Mesothelial cell of epicardium (in vitro differentiated cells): ENCODE measurements around the gene SPAG6. TPM values are rescaled to one million over a fixed set of nuclear protein-coding genes. Genes with fewer than 3 reads are reported as not detected.

Experiments
- DNase-seq, 2 experiments: peaks; one replicate each; pipeline ENCODE4 v3.0.0; 2021; ENCODE audit warnings: low spot score in 2 of 2; ENCODE audit not compliant: unreplicated experiment in 2 of 2
- H3K27ac Mint-ChIP-seq: 2 replicates; pipeline ENCODE4 v1.8.0; 2021; ENCODE audit warnings: mixed read lengths
- H3K27me3 Mint-ChIP-seq: 2 replicates; pipeline ENCODE4 v1.8.0; 2021; ENCODE audit warnings: low read depth, mixed read lengths
- H3K36me3 Mint-ChIP-seq: 2 replicates; pipeline ENCODE4 v1.8.0; 2021; ENCODE audit warnings: mixed read lengths
- H3K4me1 Mint-ChIP-seq: 2 replicates; pipeline ENCODE4 v1.8.0; 2021; ENCODE audit warnings: mixed read lengths
- H3K4me3 Mint-ChIP-seq: 2 replicates; pipeline ENCODE4 v1.8.0; 2021; ENCODE audit warnings: mild to moderate bottlenecking, moderate library complexity, mixed read lengths
- H3K9me3 Mint-ChIP-seq: 2 replicates; pipeline ENCODE4 v1.8.0; 2021; ENCODE audit warnings: mixed read lengths
- total RNA-seq: library from RNA; stranded (reverse); gene quantifications from 3 replicates; pipeline ENCODE4 v1.2.1, GENCODE V29; 2021
- TF ChIP-seq, protein P1 (sequence below): fragments of 200-600 bp; sonication (generic); IDR thresholded peaks from one replicate; pipeline ENCODE4 v1.5.0; 2021; ENCODE audit warnings: antibody characterized with exemption; ENCODE audit not compliant: unreplicated experiment

Gene SPAG6
- total RNA-seq, 1 donor from 2014 or later = 0.16 TPM

DNA sequence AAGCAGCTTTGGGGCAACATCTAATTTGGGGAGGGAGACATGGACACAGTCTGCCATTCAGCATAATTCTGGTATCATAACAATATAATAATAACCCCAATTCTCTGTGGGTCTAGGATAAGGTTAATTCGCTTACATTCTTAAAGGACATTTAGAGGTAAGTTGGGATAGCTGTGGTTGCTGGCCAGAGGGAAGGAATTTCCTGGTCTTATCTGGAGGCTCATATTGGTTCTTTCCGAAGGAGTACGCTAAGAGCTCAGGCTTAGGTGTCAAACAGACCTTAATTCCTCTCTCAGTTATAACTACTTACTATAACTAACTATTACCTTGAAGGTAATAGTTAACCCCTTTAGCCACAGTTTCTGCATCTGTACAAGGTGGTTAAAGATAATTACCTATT is 68.8 kb downstream of the SPAG6 start:
- no peak for DNase-seq
- peaks cover 4% of the 10 kb centered on the region for H3K9me3 Mint-ChIP-seq
- H3K27ac Mint-ChIP-seq = no peak overlapping the region
- H3K36me3 Mint-ChIP-seq = no peaks in the 10 kb centered on the region
- no peak overlapping the region for H3K4me3 Mint-ChIP-seq
- peaks cover 8% of the 10 kb centered on the region for H3K4me1 Mint-ChIP-seq
- TF ChIP-seq, protein P1, sequence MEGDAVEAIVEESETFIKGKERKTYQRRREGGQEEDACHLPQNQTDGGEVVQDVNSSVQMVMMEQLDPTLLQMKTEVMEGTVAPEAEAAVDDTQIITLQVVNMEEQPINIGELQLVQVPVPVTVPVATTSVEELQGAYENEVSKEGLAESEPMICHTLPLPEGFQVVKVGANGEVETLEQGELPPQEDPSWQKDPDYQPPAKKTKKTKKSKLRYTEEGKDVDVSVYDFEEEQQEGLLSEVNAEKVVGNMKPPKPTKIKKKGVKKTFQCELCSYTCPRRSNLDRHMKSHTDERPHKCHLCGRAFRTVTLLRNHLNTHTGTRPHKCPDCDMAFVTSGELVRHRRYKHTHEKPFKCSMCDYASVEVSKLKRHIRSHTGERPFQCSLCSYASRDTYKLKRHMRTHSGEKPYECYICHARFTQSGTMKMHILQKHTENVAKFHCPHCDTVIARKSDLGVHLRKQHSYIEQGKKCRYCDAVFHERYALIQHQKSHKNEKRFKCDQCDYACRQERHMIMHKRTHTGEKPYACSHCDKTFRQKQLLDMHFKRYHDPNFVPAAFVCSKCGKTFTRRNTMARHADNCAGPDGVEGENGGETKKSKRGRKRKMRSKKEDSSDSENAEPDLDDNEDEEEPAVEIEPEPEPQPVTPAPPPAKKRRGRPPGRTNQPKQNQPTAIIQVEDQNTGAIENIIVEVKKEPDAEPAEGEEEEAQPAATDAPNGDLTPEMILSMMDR = no peak
- H3K27me3 Mint-ChIP-seq = no peaks in the 10 kb centered on the region

DNA sequence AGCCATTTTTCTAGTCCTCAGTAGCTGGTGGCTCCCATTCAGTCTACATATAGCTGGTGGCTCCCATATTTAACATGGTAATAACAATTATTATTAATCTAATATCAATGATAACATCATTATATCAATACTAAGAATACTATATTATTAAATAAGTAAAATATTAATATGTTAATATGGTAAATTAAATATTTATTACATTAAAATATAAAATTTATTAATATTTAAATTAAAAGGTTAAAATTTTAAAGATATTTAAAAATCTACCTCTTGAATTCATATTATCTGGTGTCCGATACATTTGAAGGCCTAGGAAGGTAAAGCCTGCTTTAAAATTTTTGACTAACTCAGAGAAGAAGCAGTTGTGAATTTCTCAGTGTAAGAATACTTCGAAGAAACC is 69.8 kb downstream of the SPAG6 start:
- DNase-seq = no peak
- Mint-ChIP-seq H3K27ac (no peak overlapping the region), H3K4me1 (peaks cover 8% of the 10 kb centered on the region), H3K27me3 (no peaks in the 10 kb centered on the region), H3K9me3 (peaks cover 4% of the 10 kb centered on the region), H3K4me3 (no peak overlapping the region), H3K36me3 (no peaks in the 10 kb centered on the region)
- TF ChIP-seq, protein P1 = no peak

DNA sequence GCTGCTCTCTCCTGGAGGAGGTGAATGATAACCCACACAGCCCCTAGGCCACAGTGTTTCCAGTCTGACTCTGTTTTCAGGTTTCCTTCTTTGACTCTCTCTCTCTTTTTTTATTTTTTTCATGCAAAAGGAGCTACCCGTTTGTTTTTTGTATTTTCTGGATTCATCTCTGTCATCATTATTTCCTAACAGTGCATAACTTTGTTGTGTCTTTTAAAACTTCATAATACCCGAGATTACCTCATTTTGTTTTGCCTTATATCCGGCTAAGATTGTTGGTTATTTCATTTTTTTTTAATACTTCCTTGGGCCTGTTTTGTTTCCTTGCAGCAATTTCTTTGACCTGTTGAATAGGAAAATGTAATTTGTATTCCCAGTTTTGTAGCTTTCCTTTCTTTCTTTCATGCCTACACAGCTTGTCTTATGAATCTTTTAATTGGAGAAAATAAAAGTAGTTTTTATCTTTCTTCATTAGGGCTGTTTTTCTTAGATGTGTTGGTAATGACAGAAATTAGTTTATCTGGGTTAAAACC is 72.5 kb downstream of the SPAG6 start:
- DNase-seq = no peak
- Mint-ChIP-seq H3K4me1 (peaks cover 8% of the 10 kb centered on the region), H3K9me3 (peaks cover 7% of the 10 kb centered on the region), H3K27me3 (no peaks in the 10 kb centered on the region), H3K36me3 (no peaks in the 10 kb centered on the region), H3K4me3 (no peak overlapping the region), H3K27ac (no peak overlapping the region)
- TF ChIP-seq, protein P1 = no peak

DNA sequence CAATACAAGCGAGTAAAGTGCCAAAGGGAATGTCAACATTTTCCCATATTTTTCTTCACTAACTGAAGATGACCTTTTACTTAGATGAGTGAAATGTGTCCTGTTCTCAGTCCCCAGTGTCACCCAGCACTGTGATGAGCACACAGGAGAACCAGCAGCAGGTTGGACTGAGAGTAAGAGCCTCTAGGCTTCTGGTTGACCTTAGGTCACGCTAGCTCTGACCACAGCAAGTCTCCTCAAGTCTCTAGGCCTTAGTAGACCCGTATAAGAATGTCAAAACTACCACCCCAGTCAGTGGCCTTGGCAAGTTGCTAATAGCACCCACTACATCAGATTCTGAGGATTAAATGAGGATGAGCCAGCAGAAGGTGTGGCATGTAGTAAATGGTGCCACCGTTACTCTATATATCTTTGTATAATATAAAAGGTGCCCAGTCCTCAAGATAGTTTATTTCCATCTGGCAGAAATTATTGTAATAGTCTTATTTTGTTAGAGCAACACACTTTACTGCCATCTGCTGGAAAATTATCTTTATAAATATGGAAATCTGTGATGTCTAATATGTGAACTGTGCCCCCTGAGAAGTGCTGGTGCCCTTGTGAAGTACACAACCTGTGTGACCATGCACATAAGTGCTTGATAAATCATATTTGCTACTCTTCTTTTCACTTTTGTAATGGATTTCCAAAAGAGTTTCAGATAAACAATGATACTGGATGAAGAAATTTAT is 75.7 kb downstream of the SPAG6 start:
- Mint-ChIP-seq H3K4me3 (no peak overlapping the region), H3K27ac (no peak overlapping the region), H3K36me3 (no peaks in the 10 kb centered on the region), H3K4me1 (peaks cover 8% of the 10 kb centered on the region), H3K9me3 (peaks cover 14% of the 10 kb centered on the region), H3K27me3 (no peaks in the 10 kb centered on the region)
- TF ChIP-seq, protein P1 = no peak
- no peak for DNase-seq

DNA sequence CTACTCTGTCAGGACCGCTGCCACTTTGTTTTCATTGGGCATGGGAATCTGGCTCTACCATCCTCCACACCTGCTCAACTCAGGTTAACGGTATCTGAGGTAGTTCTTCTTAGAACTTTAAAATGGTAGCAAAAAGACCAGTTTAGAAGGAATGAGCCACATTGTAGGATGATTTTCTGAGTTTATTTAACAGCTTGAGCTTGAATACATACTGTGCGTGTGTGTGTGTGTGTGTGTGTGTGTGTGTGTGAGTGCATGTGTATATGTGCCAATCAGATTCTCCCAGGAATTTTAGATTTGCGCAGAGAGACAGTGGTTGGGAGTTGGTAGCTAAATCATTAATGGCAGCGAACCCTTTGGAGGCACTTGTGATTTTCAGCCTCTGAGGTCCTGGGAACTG is 81.4 kb downstream of the SPAG6 start:
- H3K27me3 Mint-ChIP-seq = no peaks in the 10 kb centered on the region
- no peaks in the 10 kb centered on the region for H3K36me3 Mint-ChIP-seq
- H3K4me3 Mint-ChIP-seq = no peak overlapping the region
- H3K4me1 Mint-ChIP-seq = peaks cover 38% of the 10 kb centered on the region
- no peak for DNase-seq
- TF ChIP-seq, protein P1 = no peak
- peaks cover 10% of the 10 kb centered on the region for H3K9me3 Mint-ChIP-seq
- H3K27ac Mint-ChIP-seq = peak overlapping the region; percentile 64
